ENCODE results near the gene NPIPB6. TPM values are rescaled to one million over a fixed set of nuclear protein-coding genes. Genes with fewer than 3 reads are reported as not detected.

Gene NPIPB6
- total RNA-seq, 2 donors from 2014 or later: 13.8 TPM; not detected in 1

DNA sequence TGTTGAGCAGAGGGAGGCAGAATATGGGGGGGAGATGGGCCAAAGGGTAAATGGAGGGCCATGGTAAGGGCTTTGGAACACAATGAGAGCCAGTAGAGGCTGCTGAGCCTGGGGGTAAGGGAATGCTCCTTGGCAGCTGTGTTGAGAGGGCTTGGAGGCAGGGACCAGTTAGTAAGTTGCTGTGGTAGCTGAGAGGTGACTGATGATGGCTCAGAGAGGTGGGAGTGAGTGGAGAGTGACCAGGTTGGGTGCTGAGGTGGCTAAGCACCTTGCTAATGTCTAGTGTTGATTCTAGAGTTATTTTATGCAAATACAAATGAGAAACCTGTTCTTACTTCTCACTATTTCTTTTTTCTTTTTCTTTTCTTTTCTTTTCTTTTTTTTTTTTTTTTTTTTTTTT is 60.2 kb downstream of the NPIPB6 start:
- no peak for ATAC-seq
- H3K27ac ChIP-seq: no peak overlapping the region
- intact Hi-C loops (cut with DNase I): no loop called here

GRCh38 chr16:28301620-28302019 is 61.7 kb downstream of the NPIPB6 start:
- H3K4me3 ChIP-seq: no peak overlapping the region
- no peaks in the 10 kb centered on the region for H3K4me1 ChIP-seq
- no peaks in the 10 kb centered on the region for H3K9me3 ChIP-seq
- TF ChIP-seq POLR2A (IDR thresholded peaks at IDR 0.05): no peak
- TF ChIP-seq, protein P1, sequence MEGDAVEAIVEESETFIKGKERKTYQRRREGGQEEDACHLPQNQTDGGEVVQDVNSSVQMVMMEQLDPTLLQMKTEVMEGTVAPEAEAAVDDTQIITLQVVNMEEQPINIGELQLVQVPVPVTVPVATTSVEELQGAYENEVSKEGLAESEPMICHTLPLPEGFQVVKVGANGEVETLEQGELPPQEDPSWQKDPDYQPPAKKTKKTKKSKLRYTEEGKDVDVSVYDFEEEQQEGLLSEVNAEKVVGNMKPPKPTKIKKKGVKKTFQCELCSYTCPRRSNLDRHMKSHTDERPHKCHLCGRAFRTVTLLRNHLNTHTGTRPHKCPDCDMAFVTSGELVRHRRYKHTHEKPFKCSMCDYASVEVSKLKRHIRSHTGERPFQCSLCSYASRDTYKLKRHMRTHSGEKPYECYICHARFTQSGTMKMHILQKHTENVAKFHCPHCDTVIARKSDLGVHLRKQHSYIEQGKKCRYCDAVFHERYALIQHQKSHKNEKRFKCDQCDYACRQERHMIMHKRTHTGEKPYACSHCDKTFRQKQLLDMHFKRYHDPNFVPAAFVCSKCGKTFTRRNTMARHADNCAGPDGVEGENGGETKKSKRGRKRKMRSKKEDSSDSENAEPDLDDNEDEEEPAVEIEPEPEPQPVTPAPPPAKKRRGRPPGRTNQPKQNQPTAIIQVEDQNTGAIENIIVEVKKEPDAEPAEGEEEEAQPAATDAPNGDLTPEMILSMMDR (IDR thresholded peaks at IDR 0.05): no peak
- intact Hi-C loops (cut with DNase I): no loop called here
- H3K27me3 ChIP-seq: no peaks in the 10 kb centered on the region
- no peak overlapping the region for H3K27ac ChIP-seq
- no peak for ATAC-seq
- no peaks in the 10 kb centered on the region for H3K36me3 ChIP-seq (replicated peaks in 1 of 2; ENCODE audit: insufficient read depth in 1 of 2, low read depth in 2 of 2)
- WGBS, 2 donors: 79 to 82% methylated on average over 2 of the region's 2 CpGs
- DNase-seq: no peak

More for the DNA sequence above, 60.2 kb downstream of the NPIPB6 start:
- H3K4me1 ChIP-seq: no peaks in the 10 kb centered on the region
- H3K27me3 ChIP-seq: no peaks in the 10 kb centered on the region
- TF ChIP-seq POLR2A (IDR thresholded peaks at IDR 0.05): no peak
- TF ChIP-seq, protein P1 (IDR thresholded peaks at IDR 0.05): no peak
- no peaks in the 10 kb centered on the region for H3K9me3 ChIP-seq
- no peak for DNase-seq
- no peaks in the 10 kb centered on the region for H3K36me3 ChIP-seq (replicated peaks in 1 of 2; ENCODE audit: insufficient read depth in 1 of 2, low read depth in 2 of 2)
- no peak overlapping the region for H3K4me3 ChIP-seq

DNA sequence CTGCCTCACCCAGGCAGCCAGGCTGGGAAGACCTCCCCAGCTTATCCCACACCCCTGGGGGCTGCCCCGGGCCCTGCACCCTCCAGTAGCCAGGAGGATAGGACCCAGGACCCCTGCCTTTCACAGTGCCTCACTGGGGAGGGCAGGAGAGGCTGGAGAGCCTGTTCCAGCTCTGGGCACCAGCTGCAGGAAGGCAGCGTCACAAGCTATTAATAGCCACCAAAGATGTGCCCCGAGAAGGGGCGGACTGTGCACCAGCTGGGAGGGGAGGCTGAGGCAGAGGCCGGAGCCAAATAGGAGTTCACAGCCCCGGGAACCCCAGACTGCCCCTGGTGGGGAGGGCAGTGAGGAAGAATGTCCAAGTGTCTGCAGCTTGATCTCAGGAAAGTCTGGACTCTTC is 62.2 kb downstream of the NPIPB6 start:
- Histone ChIP-seq H3K9me3 (no peaks in the 10 kb centered on the region), H3K36me3 (replicated peaks in 1 of 2; ENCODE audit: insufficient read depth in 1 of 2, low read depth in 2 of 2) (no peaks in the 10 kb centered on the region), H3K4me3 (no peak overlapping the region), H3K27me3 (no peaks in the 10 kb centered on the region), H3K27ac (no peak overlapping the region), H3K4me1 (no peaks in the 10 kb centered on the region)
- WGBS, 2 donors: 68 to 70% methylated on average over 2 to 4 of the region's 6 CpGs
- no peak for TF ChIP-seq POLR2A (IDR thresholded peaks at IDR 0.05)
- TF ChIP-seq, protein P1 (IDR thresholded peaks at IDR 0.05): no peak
- intact Hi-C loops (cut with DNase I): no loop called here
- ATAC-seq: no peak
- no peak for DNase-seq

- H3K4me3 ChIP-seq: no peak overlapping the region
- H3K9me3 ChIP-seq: no peaks in the 10 kb centered on the region
- TF ChIP-seq POLR2A (IDR thresholded peaks at IDR 0.05): no peak
- TF ChIP-seq, protein P1 (IDR thresholded peaks at IDR 0.05): no peak
- H3K27me3 ChIP-seq: no peaks in the 10 kb centered on the region
- H3K27ac ChIP-seq: no peak overlapping the region
- 95 to 97% methylated on average over 5 of the region's 5 CpGs for WGBS, 2 donors
- no peak for DNase-seq
- intact Hi-C loops (cut with DNase I): no loop called here
- no peaks in the 10 kb centered on the region for H3K36me3 ChIP-seq (replicated peaks in 1 of 2; ENCODE audit: insufficient read depth in 1 of 2, low read depth in 2 of 2)
- ATAC-seq: no peak
- H3K4me1 ChIP-seq: no peaks in the 10 kb centered on the region
Measured at GRCh38 chr16:28300327-28300726, 63.0 kb downstream of the NPIPB6 start.

- WGBS, 2 donors: 61 to 67% methylated on average over 3 to 4 of the region's 4 CpGs
- no peak for DNase-seq
- no peaks in the 10 kb centered on the region for H3K9me3 ChIP-seq
- intact Hi-C loops (cut with DNase I): no loop called here
- H3K36me3 ChIP-seq (replicated peaks in 1 of 2; ENCODE audit: insufficient read depth in 1 of 2, low read depth in 2 of 2): no peaks in the 10 kb centered on the region
- no peak overlapping the region for H3K4me3 ChIP-seq
- ATAC-seq: no peak
- no peaks in the 10 kb centered on the region for H3K27me3 ChIP-seq
- H3K4me1 ChIP-seq: peaks cover 10% of the 10 kb centered on the region
- H3K27ac ChIP-seq: no peak overlapping the region
- TF ChIP-seq POLR2A (IDR thresholded peaks at IDR 0.05): no peak
Measured at GRCh38 chr16:28298511-28298878, 64.8 kb downstream of the NPIPB6 start.
